Thoracic aorta (tissue), 2 donors: Measurements from ENCODE around the gene CNIH3. TPM values are rescaled to one million over a fixed set of nuclear protein-coding genes. Genes with fewer than 3 reads are reported as not detected.

Experiments used
- ATAC-seq: fragments of 150-250 bp; one replicate; pipeline ENCODE4 v1.8.0; 2017; ENCODE audit warnings: low read depth; ENCODE audit not compliant: insufficient number of reproducible peaks, low FRiP score
- DNase-seq: peaks from one replicate; pipeline ENCODE4 v3.0.0-alpha.2; 2020; ENCODE audit warnings: low spot score
- H3K27ac ChIP-seq, 2 donors: fragments of 200-600 bp; sonication (generic); 1 replicate in 1 of 2; 2 replicates in 1 of 2; pipeline ENCODE4 v1.5.1; 2016; ENCODE audit warnings: mild to moderate bottlenecking in 2 of 2, moderate library complexity in 2 of 2
- H3K27me3 ChIP-seq: fragments of 200-600 bp; sonication (generic); replicated peaks from 2 replicates; pipeline ENCODE4 v1.6.0; 2016; ENCODE audit warnings: mild to moderate bottlenecking; ENCODE audit not compliant: insufficient read depth
- H3K36me3 ChIP-seq: fragments of 200-600 bp; sonication (generic); one replicate; pipeline ENCODE4 v1.5.1; 2016
- H3K4me1 ChIP-seq, 2 donors: fragments of 200-600 bp; sonication (generic); 1 replicate in 1 of 2; 2 replicates in 1 of 2; pipeline versions ENCODE4 v1.5.1 to v1.6.0; 2016; ENCODE audit warnings: low read depth in 2 of 2, mild to moderate bottlenecking in 1 of 2; ENCODE audit not compliant: control insufficient read depth in 1 of 2
- H3K4me3 ChIP-seq: fragments of 200-600 bp; sonication (generic); 2 replicates; pipeline ENCODE4 v1.5.1; 2016; ENCODE audit warnings: mild to moderate bottlenecking
- H3K9me3 ChIP-seq: fragments of 200-600 bp; sonication (generic); 2 replicates; pipeline ENCODE4 v1.5.1; 2016
- CTCF ChIP-seq: fragments of 200-600 bp; sonication (generic); IDR thresholded peaks from one replicate; pipeline ENCODE4 v1.5.1; 2019; ENCODE audit warnings: antibody characterized with exemption
- total RNA-seq, 2 donors: library from RNA; depleted of rRNA; stranded (reverse); fragments of >200 nt; gene quantifications; one replicate each; pipeline versions ENCODE4 v1.1.0 to v1.2.3, GENCODE V29; 2016

CNIH3 gene
- total RNA-seq, 2 donors from 2014 or later = 0.21 TPM; not detected in 1

GRCh38 chr1:224751624-224752311, 135.7 kb downstream of the CNIH3 start:
- no peak for ATAC-seq

GRCh38 chr1:224753491-224753890, 137.4 kb downstream of the CNIH3 start:
- Histone ChIP-seq H3K9me3 (no peaks in the 10 kb centered on the region), H3K36me3 (no peaks in the 10 kb centered on the region), H3K4me1 (no peaks in the 10 kb centered on the region), H3K4me3 (no peak overlapping the region), H3K27me3 (no peaks in the 10 kb centered on the region), H3K27ac (no peak overlapping the region)
- no peak for TF ChIP-seq CTCF
- DNase-seq (no peak), ATAC-seq (no peak)

More at GRCh38 chr1:224751624-224752311, 135.7 kb downstream of the CNIH3 start:
- H3K4me1 ChIP-seq = no peaks in the 10 kb centered on the region
- H3K9me3 ChIP-seq = no peaks in the 10 kb centered on the region
- DNase-seq = no peak
- no peak for TF ChIP-seq CTCF
- no peak overlapping the region for H3K27ac ChIP-seq
- H3K36me3 ChIP-seq = no peaks in the 10 kb centered on the region
- H3K27me3 ChIP-seq = no peaks in the 10 kb centered on the region
- no peak overlapping the region for H3K4me3 ChIP-seq

- Histone ChIP-seq H3K27me3 (no peaks in the 10 kb centered on the region), H3K36me3 (no peaks in the 10 kb centered on the region), H3K9me3 (no peaks in the 10 kb centered on the region), H3K4me1 (no peaks in the 10 kb centered on the region), H3K4me3 (no peak overlapping the region), H3K27ac (no peak overlapping the region)
- no peak for ATAC-seq
- no peak for TF ChIP-seq CTCF
- DNase-seq = no peak
Observed at GRCh38 chr1:224755586-224755985, 139.5 kb downstream of the CNIH3 start.

- H3K27ac ChIP-seq = no peak overlapping the region
- no peak for ATAC-seq
- no peaks in the 10 kb centered on the region for H3K36me3 ChIP-seq
- no peak for DNase-seq
- H3K27me3 ChIP-seq = no peaks in the 10 kb centered on the region
- H3K4me1 ChIP-seq = no peaks in the 10 kb centered on the region
- no peaks in the 10 kb centered on the region for H3K9me3 ChIP-seq
- no peak for TF ChIP-seq CTCF
- no peak overlapping the region for H3K4me3 ChIP-seq
Observed at GRCh38 chr1:224757508-224757907, 141.4 kb downstream of the CNIH3 start.

GRCh38 chr1:224759135-224759534, 143.0 kb downstream of the CNIH3 start:
- Histone ChIP-seq H3K4me3 (no peak overlapping the region), H3K36me3 (no peaks in the 10 kb centered on the region), H3K27me3 (no peaks in the 10 kb centered on the region), H3K27ac (no peak overlapping the region), H3K9me3 (no peaks in the 10 kb centered on the region), H3K4me1 (no peaks in the 10 kb centered on the region)
- ATAC-seq (no peak), DNase-seq (no peak)
- no peak for TF ChIP-seq CTCF
